ENCODE measurements around the gene PRKCI. TPM values are rescaled to one million over a fixed set of nuclear protein-coding genes. Genes with fewer than 3 reads are reported as not detected.
A peak's percentile ranks its signal among the peaks of the same experiment; 100 is the strongest.
"Not testable (repeated sequence)": the region's sequence is repeated elsewhere in the genome, so short reads cannot be mapped to it uniquely, and the experiment has no call there.

PRKCI gene
- polyA plus RNA-seq, 2 of the 4 experiments (the other 2 are of a cell fraction) = 19.2 to 52.6 TPM

DNA sequence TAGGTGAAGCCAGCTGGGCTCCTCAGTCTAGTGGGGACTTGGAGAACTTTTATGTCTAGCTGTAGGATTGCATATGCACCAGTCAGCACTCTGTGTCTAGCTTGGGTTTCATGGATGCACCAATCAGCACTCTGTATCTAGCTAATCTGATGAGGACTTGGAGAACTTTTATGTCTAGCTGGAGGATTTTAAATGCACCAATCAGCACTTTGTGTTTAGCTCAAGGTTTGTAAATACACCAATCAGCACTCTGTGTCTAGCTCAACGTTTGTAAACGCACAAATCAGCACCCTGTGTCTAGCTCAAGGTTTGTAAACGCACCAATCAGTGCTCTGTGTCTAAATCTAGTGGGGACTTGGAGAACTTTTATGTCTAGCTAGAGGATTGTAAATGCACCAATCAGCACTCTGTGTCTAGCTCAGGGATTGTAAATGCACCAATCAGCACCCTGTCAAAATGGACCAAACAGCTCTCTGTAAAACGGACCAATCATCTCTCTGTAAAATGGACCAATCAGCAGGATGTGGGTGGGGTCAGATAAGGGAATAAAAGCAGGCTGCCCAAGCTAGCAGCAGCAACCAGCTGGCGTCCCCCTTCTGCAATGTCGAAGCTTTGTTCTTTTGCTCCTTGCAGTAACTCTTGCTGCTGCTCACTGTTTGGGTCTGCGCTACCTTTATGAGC is 105.8 kb downstream of the PRKCI start:
- H3K4me1 ChIP-seq = peaks cover 19% of the 10 kb centered on the region
- not testable (repeated sequence) for H3K9me3 ChIP-seq; H3K27ac ChIP-seq; H3K4me3 ChIP-seq; ATAC-seq; H3K4me2 ChIP-seq; FAIRE-seq; DNase-seq (ENCODE audit: low read depth in 1 of 2, low spot score in 1 of 2)
- 87% methylated on average over 7 of the region's 7 CpGs for WGBS (ENCODE audit: missing lambda C conversion rate)
- CTCF ChIA-PET = interaction anchor here (0.6 to 1.8 kb wide), 4 partner anchors 11 to 85 kb away, joined by 3 to 6 read pairs (median 4); no protein-coding TSS in a partner anchor
- TF ChIP-seq MAFK (IDR thresholded peaks at IDR 0.05; ENCODE audit: partially characterized antibody) = peak; percentile 78
- POLR2A ChIA-PET = interaction anchor here (1.5 kb wide), 1 partner anchor 29 kb away, joined by 4 read pairs; no protein-coding TSS in a partner anchor

DNA sequence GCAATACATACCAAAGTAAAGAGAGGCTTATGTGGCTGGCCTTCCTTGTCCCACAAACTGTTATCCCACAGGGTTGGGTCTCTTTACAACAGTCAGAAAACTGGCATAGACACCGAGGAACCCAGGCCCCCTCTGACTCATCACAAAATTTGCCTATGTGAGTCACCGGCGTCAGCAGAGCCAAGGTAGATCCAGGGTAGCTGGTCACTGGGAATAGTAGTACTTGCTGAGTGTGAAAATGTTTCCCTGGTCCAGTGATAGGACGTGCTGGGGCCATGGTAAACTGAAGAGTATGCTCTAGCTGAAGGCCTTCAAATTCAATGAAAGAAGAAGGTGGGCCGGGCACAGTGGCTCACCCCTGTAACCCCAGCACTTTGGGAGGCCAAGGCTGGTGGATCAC is 108.1 kb downstream of the PRKCI start:
- no peak for FAIRE-seq
- Histone ChIP-seq H3K4me3 (no peak overlapping the region), H3K27ac (peak overlapping the region; percentile 67 to 74), H3K4me1 (peaks cover 19% of the 10 kb centered on the region), H3K4me2 (peak overlapping the region; percentile 57), H3K9me3 (no peaks in the 10 kb centered on the region)
- WGBS (ENCODE audit: missing lambda C conversion rate) = 22% methylated on average over 5 of the region's 5 CpGs
- CTCF ChIA-PET = no interaction called here
- POLR2A ChIA-PET = no interaction called here
- TF ChIP-seq CBX2 (IDR thresholded peaks at IDR 0.05; ENCODE audit: borderline replicate concordance, low read depth) = no peak
- peak; percentile 76 for TF ChIP-seq MAFK (IDR thresholded peaks at IDR 0.05; ENCODE audit: partially characterized antibody)
- TF ChIP-seq JUNB (IDR thresholded peaks at IDR 0.05) = 0 out of 2 replicates have a peak, but pooled peaks have one; percentile 43
- peak; percentile 61; the same call in 1 of the 2 replicates for TF ChIP-seq FOSL2 (IDR thresholded peaks at IDR 0.05)
- peak; percentile 89 for TF ChIP-seq FOSL2 (CRISPR knock-in tag; IDR thresholded peaks at IDR 0.05)
- peak; percentile 20 to 73 for DNase-seq (ENCODE audit: low read depth in 1 of 2, low spot score in 1 of 2)
- peak; percentile 92 to 93 for ATAC-seq

- ATAC-seq = peak; percentile 65 to 80; a peak in 3 of 6 replicates
- WGBS (ENCODE audit: missing lambda C conversion rate) = 30% methylated on average over 4 of the region's 4 CpGs
- Histone ChIP-seq H3K4me2 (peak overlapping the region; percentile 57), H3K9me3 (no peaks in the 10 kb centered on the region), H3K4me3 (no peak overlapping the region), H3K27ac (peak overlapping the region; percentile 67 to 74), H3K4me1 (peaks cover 19% of the 10 kb centered on the region)
- TF ChIP-seq CBX8 (IDR thresholded peaks at IDR 0.05) (no peak), HOXB5 (CRISPR knock-in tag; IDR thresholded peaks at IDR 0.05) (no peak), EHMT2 (IDR thresholded peaks at IDR 0.05; ENCODE audit: low read depth) (no peak), GATA3 (IDR thresholded peaks at IDR 0.05; ENCODE audit: borderline replicate concordance) (peak; percentile 46; the same call in 1 of the 2 replicates), MAFK (IDR thresholded peaks at IDR 0.05; ENCODE audit: partially characterized antibody) (peak; percentile 29), MYC (IDR thresholded peaks at IDR 0.05; ENCODE audit: borderline replicate concordance, low read length) (no peak)
- ChIA-PET CTCF (no interaction called here), POLR2A (no interaction called here)
- FAIRE-seq = no peak
- DNase-seq (ENCODE audit: low read depth in 1 of 2, low spot score in 1 of 2) = peak in 1 of 2 experiments; percentile 59
These were observed 108.9 kb downstream of the PRKCI start for GRCh38 chr3:170331143-170331542.

DNA sequence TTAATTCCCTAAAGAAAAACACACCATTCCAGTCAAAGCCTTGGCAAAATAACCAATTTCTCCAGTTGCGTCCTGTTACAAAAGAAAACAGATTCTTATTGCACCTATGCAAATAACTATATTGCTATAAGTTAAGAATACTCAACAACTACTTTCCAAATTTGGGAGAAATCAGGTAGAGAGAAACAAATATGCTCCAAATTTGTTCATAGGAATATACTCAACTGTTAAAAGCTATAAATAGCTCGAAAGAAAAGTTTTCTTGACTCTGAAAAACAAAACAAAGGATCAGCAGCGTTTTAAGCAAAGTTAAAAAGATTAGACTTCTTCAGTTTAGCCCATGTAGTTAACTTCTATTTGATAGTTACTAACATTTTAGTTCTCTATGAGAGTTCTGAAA is 115.2 kb downstream of the PRKCI start:
- DNase-seq (ENCODE audit: low read depth in 1 of 2, low spot score in 1 of 2) = no peak
- TF ChIP-seq E2F6 (IDR thresholded peaks at IDR 0.05; ENCODE audit: borderline replicate concordance, low read depth) = no peak
- ChIA-PET POLR2A (no interaction called here), CTCF (interaction anchor here (1.1 to 1.4 kb wide), 2 partner anchors 13 to 15 kb away, joined by 3 to 5 read pairs; no protein-coding TSS in a partner anchor)
- ATAC-seq = no peak
- H3K4me3 ChIP-seq = no peak overlapping the region
- 45% methylated on average over 3 of the region's 3 CpGs for WGBS (ENCODE audit: missing lambda C conversion rate)
- peaks cover 4% of the 10 kb centered on the region; the same call in 1 of the 3 replicates for H3K4me1 ChIP-seq
- H3K9me3 ChIP-seq = peaks cover 4% of the 10 kb centered on the region; the same call in 2 of the 3 replicates
- FAIRE-seq = no peak
- no peak overlapping the region for H3K27ac ChIP-seq
- H3K4me2 ChIP-seq = no peak overlapping the region

GRCh38 chr3:170338690-170339340 is 116.6 kb downstream of the PRKCI start:
- ATAC-seq (no peak), FAIRE-seq (no peak), DNase-seq (ENCODE audit: low read depth in 1 of 2, low spot score in 1 of 2) (no peak)
- CTCF ChIA-PET = interaction anchor here (1.1 to 1.4 kb wide), 2 partner anchors 14 to 75 kb away, joined by 3 to 4 read pairs; no protein-coding TSS in a partner anchor
- H3K4me1 ChIP-seq = peaks cover 4% of the 10 kb centered on the region; the same call in 1 of the 3 replicates
- H3K4me3 ChIP-seq = no peak overlapping the region
- peak; percentile 87 for TF ChIP-seq ZFP36 (IDR thresholded peaks at IDR 0.05; ENCODE audit: borderline replicate concordance, partially characterized antibody)
- no peak for TF ChIP-seq PHF8 (IDR thresholded peaks at IDR 0.05; ENCODE audit: borderline replicate concordance, low read depth)
- TF ChIP-seq TFCP2L1 (CRISPR knock-in tag; IDR thresholded peaks at IDR 0.05) = no peak
- TF ChIP-seq MYC (IDR thresholded peaks at IDR 0.05; ENCODE audit: borderline replicate concordance, low read length) = no peak
- WGBS (ENCODE audit: missing lambda C conversion rate) = 32% methylated on average over 1 of the region's 1 CpG
- no peak overlapping the region for H3K27ac ChIP-seq
- H3K4me2 ChIP-seq = no peak overlapping the region
- POLR2A ChIA-PET = no interaction called here
- H3K9me3 ChIP-seq = peaks cover 4% of the 10 kb centered on the region; the same call in 2 of the 3 replicates

DNA sequence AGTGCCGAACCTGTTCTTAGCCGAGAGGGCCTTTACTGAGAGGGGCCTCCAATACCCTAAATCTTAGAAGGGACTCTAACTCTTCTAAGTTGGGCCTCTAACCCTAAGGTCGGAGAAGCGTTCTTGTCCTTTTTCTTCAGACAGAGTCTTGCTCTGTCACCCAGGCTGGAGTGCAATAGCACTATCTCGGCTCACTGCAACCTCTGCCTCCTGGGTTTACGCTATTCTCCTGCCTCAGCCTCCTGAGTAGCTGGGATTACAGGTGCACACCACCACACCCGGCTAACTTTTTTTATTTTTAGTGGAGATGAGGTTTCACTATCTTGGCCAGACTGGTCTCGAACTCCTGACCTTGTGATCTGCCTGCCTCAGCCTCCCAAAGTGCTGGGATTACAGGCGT is 120.0 kb downstream of the PRKCI start:
- not testable (repeated sequence) for ATAC-seq; FAIRE-seq; DNase-seq (ENCODE audit: low read depth in 1 of 2, low spot score in 1 of 2); H3K4me3 ChIP-seq; H3K27ac ChIP-seq; H3K9me3 ChIP-seq; H3K4me2 ChIP-seq
- POLR2A ChIA-PET = interaction anchor here (0.7 kb wide), 1 partner anchor 14 kb away, joined by 3 read pairs; no protein-coding TSS in a partner anchor
- peaks cover 19% of the 10 kb centered on the region for H3K4me1 ChIP-seq
- CTCF ChIA-PET = interaction anchor here (2.4 kb wide), 1 partner anchor 15 kb away, joined by 8 read pairs; the partner anchor contains the start of gene SKIL
- 86% methylated on average over 9 of the region's 9 CpGs for whole genome bisulfite sequencing (ENCODE audit: missing lambda C conversion rate)

DNA sequence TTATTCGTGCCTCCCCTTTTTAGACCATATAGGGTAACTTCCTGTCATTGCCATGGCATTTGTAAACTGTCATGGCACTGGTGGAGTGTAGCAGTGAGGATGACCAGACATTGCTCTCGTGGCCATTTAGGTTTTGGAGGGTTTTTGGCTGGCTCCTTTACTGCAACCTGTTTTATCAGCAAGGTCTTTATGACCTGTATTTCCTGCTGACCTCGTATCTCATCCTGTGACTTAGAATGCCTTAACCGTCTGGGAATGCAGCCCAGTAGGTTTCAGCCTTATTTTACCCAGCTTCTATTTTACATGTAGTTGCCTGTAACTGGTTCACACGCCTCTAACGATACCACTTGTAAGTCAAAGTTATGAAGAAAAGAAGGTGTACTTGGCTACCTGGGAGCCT is 121.6 kb downstream of the PRKCI start:
- ATAC-seq = peak in 1 of 2 experiments; percentile 56; a peak in 2 of 6 replicates
- H3K9me3 ChIP-seq, H3K4me2 ChIP-seq, H3K4me3 ChIP-seq, FAIRE-seq: not testable (repeated sequence)
- DNase-seq (ENCODE audit: low read depth in 1 of 2, low spot score in 1 of 2) = peak in 1 of 2 experiments; percentile 50
- 73% methylated on average over 6 of the region's 6 CpGs for WGBS (ENCODE audit: missing lambda C conversion rate)
- ChIA-PET POLR2A (interaction anchor here (1.0 kb wide), 1 partner anchor 12 kb away, joined by 4 read pairs; no protein-coding TSS in a partner anchor), CTCF (interaction anchor here (1.3 kb wide), 1 partner anchor 14 kb away, joined by 4 read pairs; the partner anchor contains the start of gene SKIL)
- Histone ChIP-seq H3K4me1 (peaks cover 19% of the 10 kb centered on the region), H3K27ac (peak overlapping the region in 1 of 2 experiments; percentile 34; a peak in 1 of 6 replicates)

Measured in A549 (cell line).